ENCODE results near the gene ADAM12.

GRCh38 chr10:126191192-126191591 lies 197.1 kb downstream of the ADAM12 start:
- no peak for TF ChIP-seq POLR2A (IDR thresholded peaks at IDR 0.05)
- TF ChIP-seq, protein P1, sequence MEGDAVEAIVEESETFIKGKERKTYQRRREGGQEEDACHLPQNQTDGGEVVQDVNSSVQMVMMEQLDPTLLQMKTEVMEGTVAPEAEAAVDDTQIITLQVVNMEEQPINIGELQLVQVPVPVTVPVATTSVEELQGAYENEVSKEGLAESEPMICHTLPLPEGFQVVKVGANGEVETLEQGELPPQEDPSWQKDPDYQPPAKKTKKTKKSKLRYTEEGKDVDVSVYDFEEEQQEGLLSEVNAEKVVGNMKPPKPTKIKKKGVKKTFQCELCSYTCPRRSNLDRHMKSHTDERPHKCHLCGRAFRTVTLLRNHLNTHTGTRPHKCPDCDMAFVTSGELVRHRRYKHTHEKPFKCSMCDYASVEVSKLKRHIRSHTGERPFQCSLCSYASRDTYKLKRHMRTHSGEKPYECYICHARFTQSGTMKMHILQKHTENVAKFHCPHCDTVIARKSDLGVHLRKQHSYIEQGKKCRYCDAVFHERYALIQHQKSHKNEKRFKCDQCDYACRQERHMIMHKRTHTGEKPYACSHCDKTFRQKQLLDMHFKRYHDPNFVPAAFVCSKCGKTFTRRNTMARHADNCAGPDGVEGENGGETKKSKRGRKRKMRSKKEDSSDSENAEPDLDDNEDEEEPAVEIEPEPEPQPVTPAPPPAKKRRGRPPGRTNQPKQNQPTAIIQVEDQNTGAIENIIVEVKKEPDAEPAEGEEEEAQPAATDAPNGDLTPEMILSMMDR (IDR thresholded peaks at IDR 0.05), result no peak

Data from adrenal gland (tissue), 5 donors.